OCI-LY3 (cell line): ENCODE results near the gene PSMG3.

Source experiments
- H2AFZ ChIP-seq: fragments of 200-600, 300-600 bp; shearing (Covaris generic); 2 replicates; pipeline ENCODE4 v1.6.0; 2014; ENCODE audit warnings: antibody characterized with exemption, low read depth, low read length
- H3K27ac ChIP-seq: fragments of 200-600, 300-600 bp; sonication (generic); 2 replicates; pipeline ENCODE4 v1.5.1; 2014; ENCODE audit warnings: mild to moderate bottlenecking, low read length, moderate library complexity, mixed read lengths
- H3K27me3 ChIP-seq: fragments of 200-600, 300-600 bp; sonication (generic); 2 replicates; pipeline ENCODE4 v1.6.1; 2014; ENCODE audit warnings: low read depth, low read length, mixed read lengths
- H3K36me3 ChIP-seq: fragments of 200-600, 300-600 bp; sonication (generic); replicated peaks from 2 replicates; pipeline ENCODE3; 2014; ENCODE audit warnings: low read depth, low read length, mixed read lengths
- H3K4me1 ChIP-seq: fragments of 300-600, 200-600 bp; sonication (generic); 2 replicates; pipeline ENCODE4 v1.6.1; 2014; ENCODE audit warnings: low read length, mixed read lengths
- H3K4me2 ChIP-seq: fragments of 200-600, 300-600 bp; sonication (generic); 2 replicates; pipeline ENCODE4 v1.6.1; 2014; ENCODE audit warnings: low read length, mixed read lengths
- H3K4me3 ChIP-seq: fragments of 300-600, 200-600 bp; sonication (generic); 2 replicates; pipeline ENCODE4 v1.5.1; 2014; ENCODE audit warnings: antibody characterized with exemption, mild to moderate bottlenecking, low read length, moderate library complexity
- H3K79me2 ChIP-seq: fragments of 300-600, 200-600 bp; shearing (Covaris generic); 2 replicates; pipeline ENCODE4 v1.6.1; 2014; ENCODE audit warnings: mild to moderate bottlenecking, low read length, mixed read lengths
- H3K9ac ChIP-seq: fragments of 300-600, 200-600 bp; shearing (Covaris generic); 2 replicates; pipeline ENCODE4 v1.6.0; 2014; ENCODE audit warnings: mild to moderate bottlenecking, low read length, moderate library complexity
- H3K9me3 ChIP-seq: fragments of 200-600, 300-600 bp; shearing (Covaris generic); 2 replicates; pipeline ENCODE4 v1.6.1; 2014; ENCODE audit warnings: low read length, mixed read lengths; ENCODE audit not compliant: insufficient read depth
- H4K20me1 ChIP-seq: fragments of 200-600, 300-600 bp; sonication (generic); 2 replicates; pipeline ENCODE4 v1.6.1; 2016; ENCODE audit warnings: low read length, mixed read lengths; ENCODE audit not compliant: insufficient read depth
- EZH2phosphoT487 ChIP-seq: fragments of 200-600 bp; shearing (Covaris generic); IDR thresholded peaks from 2 replicates; pipeline ENCODE4 v1.6.1; 2018; ENCODE audit warnings: antibody characterized with exemption, mixed run types, low read depth
- TF ChIP-seq, protein P1 (sequence below): fragments of 200-600, 300-600 bp; sonication (generic); IDR thresholded peaks from 2 replicates; pipeline ENCODE4 v1.5.1; 2014; ENCODE audit warnings: antibody characterized with exemption, low read length, low read depth

Gene PSMG3

GRCh38 chr7:1611708-1612241 lies 41.9 kb upstream of the PSMG3 start:
- TF ChIP-seq EZH2phosphoT487 = no peak
- Histone ChIP-seq H3K79me2 (no peaks in the 10 kb centered on the region), H3K9ac (no peak overlapping the region)

GRCh38 chr7:1610678-1611302 lies 41.0 kb upstream of the PSMG3 start:
- no peaks in the 10 kb centered on the region for H3K4me1 ChIP-seq
- no peaks in the 10 kb centered on the region for H3K27me3 ChIP-seq
- H3K27ac ChIP-seq = no peak overlapping the region
- H4K20me1 ChIP-seq = no peaks in the 10 kb centered on the region
- no peak overlapping the region for H2AFZ ChIP-seq
- H3K4me3 ChIP-seq = no peak overlapping the region
- H3K9me3 ChIP-seq = no peaks in the 10 kb centered on the region
- H3K79me2 ChIP-seq = no peaks in the 10 kb centered on the region
- H3K4me2 ChIP-seq = no peak overlapping the region
- H3K9ac ChIP-seq = no peak overlapping the region
- no peaks in the 10 kb centered on the region for H3K36me3 ChIP-seq
- TF ChIP-seq EZH2phosphoT487 = no peak
- TF ChIP-seq, protein P1, sequence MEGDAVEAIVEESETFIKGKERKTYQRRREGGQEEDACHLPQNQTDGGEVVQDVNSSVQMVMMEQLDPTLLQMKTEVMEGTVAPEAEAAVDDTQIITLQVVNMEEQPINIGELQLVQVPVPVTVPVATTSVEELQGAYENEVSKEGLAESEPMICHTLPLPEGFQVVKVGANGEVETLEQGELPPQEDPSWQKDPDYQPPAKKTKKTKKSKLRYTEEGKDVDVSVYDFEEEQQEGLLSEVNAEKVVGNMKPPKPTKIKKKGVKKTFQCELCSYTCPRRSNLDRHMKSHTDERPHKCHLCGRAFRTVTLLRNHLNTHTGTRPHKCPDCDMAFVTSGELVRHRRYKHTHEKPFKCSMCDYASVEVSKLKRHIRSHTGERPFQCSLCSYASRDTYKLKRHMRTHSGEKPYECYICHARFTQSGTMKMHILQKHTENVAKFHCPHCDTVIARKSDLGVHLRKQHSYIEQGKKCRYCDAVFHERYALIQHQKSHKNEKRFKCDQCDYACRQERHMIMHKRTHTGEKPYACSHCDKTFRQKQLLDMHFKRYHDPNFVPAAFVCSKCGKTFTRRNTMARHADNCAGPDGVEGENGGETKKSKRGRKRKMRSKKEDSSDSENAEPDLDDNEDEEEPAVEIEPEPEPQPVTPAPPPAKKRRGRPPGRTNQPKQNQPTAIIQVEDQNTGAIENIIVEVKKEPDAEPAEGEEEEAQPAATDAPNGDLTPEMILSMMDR = no peak

More at GRCh38 chr7:1611708-1612241, 41.9 kb upstream of the PSMG3 start:
- no peak overlapping the region for H3K4me3 ChIP-seq
- no peak overlapping the region for H3K27ac ChIP-seq
- H3K27me3 ChIP-seq = no peaks in the 10 kb centered on the region
- no peaks in the 10 kb centered on the region for H3K9me3 ChIP-seq
- H2AFZ ChIP-seq = no peak overlapping the region
- no peaks in the 10 kb centered on the region for H3K36me3 ChIP-seq
- H4K20me1 ChIP-seq = no peaks in the 10 kb centered on the region
- no peak overlapping the region for H3K4me2 ChIP-seq
- no peaks in the 10 kb centered on the region for H3K4me1 ChIP-seq

- no peak overlapping the region for H3K9ac ChIP-seq
- H2AFZ ChIP-seq = no peak overlapping the region
- no peak overlapping the region for H3K27ac ChIP-seq
- TF ChIP-seq EZH2phosphoT487 = no peak
- TF ChIP-seq, protein P1 = no peak
- no peak overlapping the region for H3K4me3 ChIP-seq
- H3K4me2 ChIP-seq = no peak overlapping the region
- H4K20me1 ChIP-seq = no peaks in the 10 kb centered on the region
- H3K36me3 ChIP-seq = no peaks in the 10 kb centered on the region
- H3K4me1 ChIP-seq = no peaks in the 10 kb centered on the region
- H3K9me3 ChIP-seq = no peaks in the 10 kb centered on the region
- no peaks in the 10 kb centered on the region for H3K79me2 ChIP-seq
- no peaks in the 10 kb centered on the region for H3K27me3 ChIP-seq
Measured at GRCh38 chr7:1610013-1610677, 40.3 kb upstream of the PSMG3 start.

GRCh38 chr7:1609023-1609422 lies 39.2 kb upstream of the PSMG3 start:
- Histone ChIP-seq H3K79me2 (no peaks in the 10 kb centered on the region), H3K9ac (no peak overlapping the region), H2AFZ (no peak overlapping the region), H3K4me3 (no peak overlapping the region), H3K9me3 (no peaks in the 10 kb centered on the region), H3K4me1 (no peaks in the 10 kb centered on the region), H3K36me3 (no peaks in the 10 kb centered on the region), H3K27ac (no peak overlapping the region), H4K20me1 (no peaks in the 10 kb centered on the region), H3K4me2 (no peak overlapping the region), H3K27me3 (no peaks in the 10 kb centered on the region)
- TF ChIP-seq, protein P1 = no peak
- no peak for TF ChIP-seq EZH2phosphoT487
